GM19397 (cell line): ENCODE measurements around the gene SLC22A17.

Experiments
- ATAC-seq: cut with Tn5 transposase; IDR thresholded peaks from one replicate; pipeline ENCODE4 v1.9.1; 2021; ENCODE audit warnings: mild to moderate bottlenecking, moderate library complexity; ENCODE audit not compliant: unreplicated experiment

Gene SLC22A17

DNA sequence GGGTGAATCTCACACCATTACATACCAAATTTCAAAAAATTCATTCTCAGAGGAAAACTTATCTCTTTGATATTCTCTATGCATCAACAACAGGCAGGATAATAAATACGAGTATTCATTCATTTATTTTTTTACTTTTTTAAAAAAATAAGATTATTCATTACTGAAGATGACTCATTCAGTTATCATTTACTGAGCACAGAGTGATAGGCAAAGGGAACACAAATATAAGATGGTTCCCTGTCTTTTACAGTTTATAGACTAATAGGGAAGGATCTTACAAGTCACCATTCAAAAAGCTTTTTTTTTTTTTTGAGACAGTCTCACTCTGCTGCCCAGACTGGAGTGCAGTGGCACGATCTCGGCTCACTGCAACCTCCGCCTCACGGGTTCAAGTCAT is 36.4 kb downstream of the SLC22A17 start:
- no peak for ATAC-seq

DNA sequence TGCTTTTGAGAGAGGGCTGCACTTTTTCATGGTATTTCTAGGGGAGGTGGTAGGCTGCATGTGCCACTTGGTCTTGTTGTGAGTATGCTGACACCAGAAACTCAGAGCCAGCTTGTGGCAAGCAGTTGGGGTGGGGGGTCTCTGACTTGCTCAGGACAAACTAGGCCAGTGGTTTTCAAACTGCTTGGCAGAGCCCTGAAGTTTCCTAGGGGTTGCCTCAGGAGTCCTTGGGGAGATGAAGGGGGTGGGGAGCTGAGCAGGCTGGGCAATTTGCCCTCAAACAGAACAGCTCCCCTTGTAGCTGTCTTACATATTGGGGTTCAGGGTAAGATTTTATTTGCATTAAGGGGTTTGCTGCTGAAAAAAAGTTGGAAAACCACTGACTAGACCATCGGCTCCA is 42.1 kb downstream of the SLC22A17 start:
- ATAC-seq = no peak

DNA sequence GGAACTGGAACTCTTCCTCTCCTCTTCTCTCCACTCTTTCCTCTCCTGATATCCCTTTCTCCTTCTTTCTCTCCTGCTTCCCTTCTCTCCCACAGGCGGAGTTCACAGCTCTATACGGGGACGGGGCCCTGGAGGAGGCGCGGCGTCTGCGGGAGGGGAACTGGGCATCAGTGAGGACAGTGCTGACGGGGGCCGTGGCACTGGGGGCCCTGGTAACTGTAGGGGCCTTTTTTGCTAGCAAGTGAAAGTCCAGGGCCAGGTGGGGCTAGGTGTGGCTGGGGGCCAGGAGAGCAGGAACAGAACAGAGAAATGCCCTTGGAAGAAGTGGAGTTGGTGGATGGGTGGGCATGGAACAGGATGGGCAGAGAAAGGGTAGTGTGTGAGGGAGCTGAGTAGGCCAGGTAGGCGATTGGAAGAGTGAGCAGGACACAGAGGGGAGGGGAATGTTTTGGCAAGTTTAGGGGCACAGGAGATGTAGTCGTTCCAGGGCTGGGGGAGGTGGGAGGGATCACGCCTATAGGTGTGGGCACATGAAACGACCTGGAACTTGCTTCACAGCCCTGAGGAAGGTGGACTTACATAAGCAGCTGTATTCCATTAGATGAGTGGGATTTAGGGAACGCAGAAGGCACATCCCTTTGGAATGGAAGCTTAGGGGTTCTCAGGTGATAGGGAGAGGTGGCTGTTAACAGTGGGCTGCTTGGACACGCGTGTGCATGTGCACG is 43.8 kb downstream of the SLC22A17 start:
- ATAC-seq = no peak

DNA sequence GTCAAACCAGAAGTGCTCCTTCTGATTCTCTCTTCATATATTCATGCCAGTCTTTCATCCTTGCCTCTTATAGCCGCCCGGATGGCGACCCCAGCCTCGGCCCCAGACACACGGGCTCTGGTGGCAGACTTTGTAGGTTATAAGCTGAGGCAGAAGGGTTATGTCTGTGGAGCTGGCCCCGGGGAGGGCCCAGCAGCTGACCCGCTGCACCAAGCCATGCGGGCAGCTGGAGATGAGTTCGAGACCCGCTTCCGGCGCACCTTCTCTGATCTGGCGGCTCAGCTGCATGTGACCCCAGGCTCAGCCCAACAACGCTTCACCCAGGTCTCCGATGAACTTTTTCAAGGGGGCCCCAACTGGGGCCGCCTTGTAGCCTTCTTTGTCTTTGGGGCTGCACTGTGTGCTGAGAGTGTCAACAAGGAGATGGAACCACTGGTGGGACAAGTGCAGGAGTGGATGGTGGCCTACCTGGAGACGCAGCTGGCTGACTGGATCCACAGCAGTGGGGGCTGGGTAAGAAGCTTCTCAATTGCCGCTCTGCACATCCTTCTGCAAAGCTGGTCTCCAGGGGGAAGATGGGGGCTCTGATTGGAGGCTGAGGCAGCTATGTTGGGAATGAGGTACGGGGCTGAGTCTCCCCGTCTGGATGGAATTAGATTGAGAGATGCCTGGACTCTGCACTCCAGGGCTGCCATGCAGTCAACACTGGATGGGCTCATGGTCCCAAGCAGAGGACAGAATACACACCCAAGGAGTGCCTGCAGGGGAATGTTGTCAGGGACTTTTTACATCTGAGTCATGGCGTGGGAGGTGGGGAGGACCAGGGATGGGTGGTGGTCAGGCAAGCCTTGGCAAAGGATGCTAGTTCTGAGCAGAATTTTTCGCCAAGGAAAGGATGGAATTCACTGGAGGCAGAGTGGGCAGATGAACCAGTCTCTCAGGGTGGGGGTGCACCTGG is 44.7 kb downstream of the SLC22A17 start:
- no peak for ATAC-seq

DNA sequence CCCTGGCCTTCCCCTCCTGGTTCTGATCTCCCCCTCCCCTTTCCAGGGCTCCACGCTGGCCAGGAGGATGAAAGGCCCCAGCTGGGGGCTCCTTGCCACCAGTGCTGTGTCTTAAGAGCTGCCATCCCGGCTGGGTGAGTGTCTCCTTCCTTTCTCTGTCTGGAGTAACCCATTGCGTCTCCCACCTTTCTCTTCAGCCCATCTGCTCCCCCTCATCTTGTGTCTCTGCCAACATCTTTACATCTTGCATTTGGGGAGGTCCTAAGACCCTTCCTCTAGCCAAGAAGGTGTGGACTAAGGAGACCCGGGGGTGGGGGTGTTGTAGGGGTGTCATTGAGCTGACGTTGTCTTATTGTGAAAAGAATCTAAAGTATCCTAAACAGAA is 45.5 kb downstream of the SLC22A17 start:
- ATAC-seq = no peak

DNA sequence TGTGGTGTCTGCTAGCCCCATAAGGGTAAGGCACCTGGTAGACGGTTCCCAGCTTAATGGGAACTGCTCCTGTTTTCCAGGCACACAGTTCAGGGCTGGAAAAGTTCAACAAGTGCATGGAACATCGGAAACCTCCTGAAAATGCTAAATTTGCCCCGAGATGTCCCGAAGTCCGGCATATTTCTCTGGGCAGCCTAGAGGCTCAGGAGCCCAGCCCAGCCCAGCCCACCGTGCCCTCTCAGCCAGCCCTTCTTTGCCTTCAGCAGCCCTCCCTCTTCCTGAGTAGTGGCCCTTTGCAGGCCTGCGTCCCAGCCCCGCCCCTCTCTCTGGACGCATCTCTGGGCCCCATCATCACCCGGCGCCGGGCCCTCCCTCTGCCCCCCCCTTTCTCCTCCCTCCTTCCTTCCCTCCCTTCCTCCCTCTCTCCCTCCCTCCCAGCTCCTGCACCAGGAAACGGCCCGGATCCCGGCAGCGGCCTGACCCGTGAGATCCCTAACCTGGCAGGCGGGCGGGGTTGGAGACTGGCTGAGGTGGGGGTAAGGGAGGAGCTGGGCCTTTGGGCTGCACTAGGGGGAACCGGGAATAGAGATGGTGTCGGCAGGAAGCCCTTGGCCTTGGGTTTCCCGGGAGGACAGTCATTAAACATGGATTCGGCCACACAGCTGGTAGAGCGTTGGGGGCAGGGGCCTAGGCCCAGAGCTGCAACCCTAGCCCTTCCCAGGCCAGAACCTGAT is 46.1 kb downstream of the SLC22A17 start, which contains the start of gene BCL2L2:
Gene BCL2L2, plus strand, starts transcription at position 422 of the 734 bp plus-strand sequence. CDS start 935 bp downstream, outside the sequence.
- ATAC-seq = no peak

DNA sequence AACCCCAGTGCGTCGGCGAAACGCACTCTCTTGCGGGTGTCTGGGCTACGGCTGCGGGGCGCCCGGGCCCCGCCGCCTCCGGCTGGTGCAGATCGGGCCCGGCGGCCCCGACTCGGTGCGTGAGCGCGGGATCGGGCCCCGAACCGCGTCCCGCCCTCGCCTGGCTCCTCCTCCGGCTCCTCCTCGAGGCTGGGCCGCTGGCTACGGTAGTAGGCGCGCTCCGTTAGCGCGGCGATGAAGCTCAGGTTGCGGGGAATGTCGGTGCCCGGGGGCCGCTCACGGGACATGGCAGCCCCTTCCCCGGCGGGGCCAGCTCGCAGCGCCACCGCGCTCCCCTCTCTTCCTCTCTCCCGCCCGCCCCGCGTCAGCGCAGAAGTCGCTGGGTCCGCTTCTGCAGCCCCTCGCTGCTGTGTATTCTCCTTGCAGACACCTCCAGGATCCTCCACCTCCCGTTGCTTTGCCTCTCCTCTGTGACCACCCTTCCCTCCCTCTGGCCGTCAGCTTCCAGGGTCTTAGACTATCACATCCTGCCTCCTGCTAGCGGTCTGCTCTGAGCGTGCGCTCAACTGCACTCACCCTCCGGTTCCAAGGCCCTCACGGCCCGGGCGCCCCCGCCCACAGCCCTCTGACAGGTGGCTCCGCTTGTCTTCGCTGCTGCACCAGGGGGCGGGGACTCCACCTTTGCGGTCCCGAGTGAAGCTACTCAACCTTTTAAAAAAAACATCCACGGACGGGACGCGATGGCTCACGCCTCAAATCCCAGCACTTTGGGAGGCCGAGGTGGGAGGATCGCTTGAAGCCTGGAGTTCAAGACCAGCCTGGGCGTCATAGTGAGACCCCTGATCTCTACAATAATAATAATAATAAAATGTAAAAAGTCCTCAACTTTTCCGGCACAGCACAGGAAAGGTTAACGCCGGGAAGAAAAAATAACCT is 50.1 kb downstream of the SLC22A17 start, which contains the start of gene PPP1R3E:
Gene PPP1R3E, minus strand, starts transcription at position 570 of the 936 bp plus-strand sequence. Its CDS starts 283 bp downstream, at position 287.
- peak; percentile 33 for ATAC-seq

DNA sequence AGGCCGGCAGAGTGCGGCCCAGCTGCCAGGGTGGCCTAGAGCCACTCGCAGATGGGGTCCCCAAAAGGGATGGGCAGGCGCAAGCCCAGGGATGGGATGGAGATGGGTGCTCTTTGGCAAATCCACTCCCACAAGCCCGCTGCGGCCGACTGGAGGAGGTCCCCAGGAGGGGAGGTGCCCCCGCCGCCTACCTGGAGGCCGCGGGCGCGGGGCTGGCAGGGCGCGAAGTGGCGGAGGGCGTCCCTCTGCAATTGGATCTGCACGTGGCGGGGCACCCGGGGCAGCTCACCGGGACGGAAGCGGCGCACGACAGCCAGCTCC is 50.8 kb downstream of the SLC22A17 start:
- ATAC-seq = peak; percentile 14

DNA sequence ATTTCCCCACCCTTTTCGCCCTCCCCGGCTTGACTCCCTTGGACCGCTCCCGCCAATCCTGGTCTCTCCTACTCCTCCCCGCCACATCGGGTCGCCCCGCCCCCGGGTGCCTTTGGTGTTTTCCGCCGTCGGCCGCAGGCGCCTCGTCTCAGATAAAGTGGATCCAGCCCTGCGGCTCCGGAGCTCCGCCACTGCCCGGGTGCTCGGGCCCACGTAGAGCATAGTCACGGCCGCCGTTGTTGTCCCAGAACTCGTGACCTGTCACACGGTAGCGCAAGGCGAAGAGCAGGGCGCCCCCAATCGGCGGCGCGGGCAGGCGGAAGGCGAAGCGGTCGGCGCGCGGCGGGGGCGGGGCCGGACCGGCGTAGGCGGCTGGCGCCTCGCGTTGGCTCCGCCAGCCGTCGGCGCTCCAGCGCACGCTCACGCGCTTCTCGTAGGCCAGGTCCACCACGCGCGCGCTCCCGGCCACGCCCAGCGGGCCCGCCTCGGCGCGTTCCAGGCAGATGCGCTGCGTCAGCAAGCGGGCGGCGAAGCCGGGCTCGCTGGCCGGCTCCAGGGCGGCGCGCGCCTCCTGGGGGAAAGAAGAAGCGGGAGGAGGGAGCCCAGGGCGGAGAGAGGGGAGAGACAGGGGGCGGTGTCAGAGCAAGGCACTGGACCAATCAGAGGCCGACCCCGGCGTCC is 51.3 kb downstream of the SLC22A17 start:
- ATAC-seq = peak; percentile 79

DNA sequence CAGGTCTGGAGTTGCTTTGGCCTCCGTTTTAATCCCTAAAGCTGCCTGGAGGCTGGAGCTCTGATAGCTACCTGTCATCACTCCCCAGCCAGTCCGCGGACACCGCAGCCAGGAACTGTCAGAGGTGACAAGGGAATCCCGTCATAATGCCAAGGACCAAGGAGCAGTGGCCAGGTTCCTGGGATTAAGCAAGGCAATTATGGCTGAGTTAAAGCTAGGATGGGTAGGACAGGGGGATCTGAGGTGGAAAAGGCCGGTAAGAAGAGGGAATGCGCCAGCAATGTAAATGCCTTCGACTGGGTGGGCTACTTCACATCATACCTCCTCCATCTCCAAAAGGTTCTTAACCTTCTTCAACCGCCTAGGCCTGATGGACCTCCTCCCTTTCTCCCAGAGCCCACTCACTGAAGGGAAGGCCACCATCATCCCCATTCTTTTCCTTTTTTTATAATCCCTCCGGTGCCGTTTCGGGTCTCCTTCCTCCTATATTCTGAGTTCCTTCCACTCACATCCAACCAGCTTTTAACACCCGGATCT is 51.9 kb downstream of the SLC22A17 start:
- no peak for ATAC-seq

DNA sequence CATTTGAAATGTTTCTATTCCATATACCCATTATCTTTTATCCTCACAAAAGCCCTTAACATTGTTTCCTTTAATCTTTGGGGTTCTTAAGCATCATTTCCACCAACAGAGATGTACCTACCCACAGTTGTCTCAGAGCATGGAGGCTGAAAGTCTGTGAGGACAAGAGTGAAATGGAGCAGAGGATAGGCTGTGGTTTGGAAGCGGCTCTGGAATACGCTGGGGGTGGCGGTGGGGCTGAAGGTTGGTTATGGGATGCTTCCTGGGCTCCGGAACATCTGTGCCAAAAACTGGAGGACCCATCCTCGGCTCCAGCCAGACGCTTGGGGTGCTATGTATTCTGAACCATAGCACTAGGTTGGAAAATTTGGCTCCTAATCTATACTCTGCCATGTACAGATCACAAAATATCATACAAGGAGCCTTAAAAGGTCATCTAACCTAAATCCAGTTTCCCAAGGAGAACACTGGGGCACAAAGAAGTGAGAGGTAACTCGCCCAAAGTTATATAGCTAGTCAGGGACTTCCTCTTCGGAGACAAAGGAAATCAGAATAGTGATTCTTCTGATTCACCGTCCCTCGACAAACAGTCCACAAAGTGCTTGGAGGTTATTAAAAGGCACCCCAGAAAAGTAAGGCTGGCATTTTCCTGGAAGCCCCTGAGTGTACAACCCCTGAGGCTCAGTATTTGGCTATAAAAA is 52.6 kb downstream of the SLC22A17 start:
- ATAC-seq = no peak

DNA sequence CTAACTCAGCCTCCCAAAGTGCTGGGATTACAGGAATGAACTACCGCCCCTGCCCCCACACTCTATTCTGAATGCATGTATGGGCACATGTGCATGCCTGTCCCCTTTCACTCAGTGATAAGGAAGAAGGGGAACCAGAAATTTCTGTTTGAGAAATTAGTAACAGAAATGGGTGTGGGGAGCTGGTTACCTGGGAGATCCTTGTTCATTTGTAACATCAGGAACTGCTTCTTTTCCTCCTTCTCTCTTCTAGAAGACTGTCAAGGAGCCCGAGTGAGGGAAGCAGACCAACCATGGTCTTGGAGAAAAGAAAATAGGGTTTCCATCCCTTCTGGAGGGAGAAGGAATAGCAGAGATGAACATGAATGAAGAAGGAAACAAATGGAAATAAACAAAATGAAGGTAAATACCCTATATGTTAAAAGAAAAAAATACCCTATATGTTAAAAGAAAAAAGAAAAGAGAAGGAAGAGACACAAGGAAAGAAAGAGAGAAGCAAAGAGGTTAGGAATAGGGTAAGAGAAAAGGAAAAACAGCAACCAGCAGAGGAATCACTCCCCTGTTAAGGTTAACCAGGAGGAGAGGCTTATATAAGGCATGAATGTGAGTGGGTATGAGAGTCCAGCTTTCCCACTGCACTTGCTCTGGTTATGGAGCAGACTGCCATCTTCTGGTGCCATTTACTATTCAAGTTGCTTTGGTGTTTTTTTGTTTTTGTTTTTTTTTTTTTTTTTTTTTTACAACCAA is 53.3 kb downstream of the SLC22A17 start:
- ATAC-seq = no peak

DNA sequence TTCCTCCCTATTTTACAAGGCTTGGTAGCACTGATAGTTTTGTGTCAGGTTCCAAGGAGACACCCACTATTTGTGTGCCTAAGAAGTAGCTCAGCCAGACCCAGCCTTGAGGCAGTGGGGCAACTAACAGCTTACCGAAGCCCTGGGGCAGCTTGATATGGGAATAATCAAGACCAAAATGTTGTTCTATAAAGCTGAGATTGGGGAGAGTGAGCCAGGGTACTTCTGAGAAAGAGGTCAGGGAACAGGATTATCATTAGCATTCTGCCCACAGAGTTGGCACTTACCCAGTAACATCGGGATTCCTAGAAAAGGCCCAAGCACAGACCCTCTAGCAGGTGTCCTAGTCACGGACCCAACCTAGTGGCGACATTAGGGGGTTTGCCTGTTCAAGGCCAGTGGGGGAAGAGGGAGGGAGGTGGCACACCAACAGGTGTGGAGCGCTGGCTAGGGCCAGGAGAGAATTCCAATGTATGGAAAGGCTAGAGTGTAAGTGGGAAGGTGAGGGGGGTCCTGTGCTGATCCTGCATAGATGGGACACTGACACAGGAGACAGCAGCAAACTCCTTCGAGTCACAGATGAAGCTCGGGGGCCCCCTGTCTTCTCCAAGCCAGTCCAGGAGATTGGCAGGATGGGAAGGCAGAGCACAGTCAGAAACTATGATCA is 54.9 kb downstream of the SLC22A17 start:
- no peak for ATAC-seq

DNA sequence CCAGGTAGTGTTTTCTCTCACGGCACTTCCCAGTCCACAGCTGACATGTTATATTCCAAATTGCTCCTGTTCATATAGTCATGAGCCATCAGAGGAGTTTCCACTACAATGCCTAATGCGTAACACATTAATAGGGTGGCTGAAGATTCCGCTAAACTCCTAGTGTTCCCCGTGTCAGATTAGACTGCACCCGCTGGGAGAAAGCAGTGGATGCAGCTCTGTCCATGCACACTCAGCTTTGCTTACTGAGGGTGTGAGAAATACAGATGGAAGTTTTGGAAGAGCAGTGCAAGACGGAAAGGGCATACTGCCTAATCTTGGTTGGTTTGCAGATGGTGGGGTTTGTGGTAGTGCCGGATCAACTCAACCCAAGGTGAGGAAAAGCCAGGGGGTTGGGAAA is 55.6 kb downstream of the SLC22A17 start:
- ATAC-seq = no peak
